Breast epithelium (tissue), 4 donors: ENCODE results near the gene TBR1. TPM values are rescaled to one million over a fixed set of nuclear protein-coding genes. Genes with fewer than 3 reads are reported as not detected.

Experiments used
- DNase-seq, 2 donors: peaks; one replicate each; pipeline ENCODE4 v3.0.0-alpha.2; 2019; ENCODE audit warnings: low spot score in 2 of 2
- H3K27ac ChIP-seq, 2 donors: fragments of 200-600 bp; sonication (generic) in 1 of 2; one replicate each; pipeline ENCODE4 v1.5.1; 2016 to 2019; ENCODE audit warnings: mild to moderate bottlenecking in 1 of 2
- H3K27me3 ChIP-seq, 2 donors: fragments of 200-600 bp; sonication (generic) in 1 of 2; one replicate each; pipeline versions ENCODE4 v1.5.1 to v1.6.0; 2017 to 2019; ENCODE audit warnings: control low read depth in 1 of 2, mild to moderate bottlenecking in 1 of 2
- H3K36me3 ChIP-seq: fragments of 200-600 bp; one replicate; pipeline ENCODE4 v1.5.1; 2019
- H3K4me1 ChIP-seq, 2 donors: fragments of 200-600 bp; sonication (generic); one replicate each; pipeline ENCODE4 v1.5.1; 2016 to 2019; ENCODE audit warnings: control low read depth in 1 of 2
- H3K4me3 ChIP-seq, 3 donors: fragments of 200-600 bp; sonication (generic); 1 replicate in 2 of 3; 2 replicates in 1 of 3; pipeline ENCODE4 v1.5.1; 2016 to 2019; ENCODE audit warnings: mild to moderate bottlenecking in 3 of 3, moderate library complexity in 2 of 3
- H3K9me3 ChIP-seq, 2 donors: fragments of 200-600 bp; sonication (generic) in 1 of 2; one replicate each; pipeline ENCODE4 v1.5.1; 2016 to 2019; ENCODE audit warnings: control low read depth in 1 of 2
- POLR2A ChIP-seq: fragments of 450-650 bp; IDR thresholded peaks from one replicate; pipeline ENCODE4 v1.6.1; 2016; ENCODE audit warnings: antibody characterized with exemption, mild to moderate bottlenecking, moderate library complexity
- POLR2AphosphoS5 ChIP-seq, 3 donors: sonication (generic); formaldehyde crosslinking; IDR thresholded peaks; one replicate each; pipeline ENCODE4 v1.6.1; 2017; ENCODE audit warnings: antibody characterized with exemption in 3 of 3
- intact Hi-C: fragments of 100-400 bp; cut with DNase I; formaldehyde crosslinking; loops from one replicate; pipeline ENCODE4 v1.15.1; 2023; ENCODE audit warnings: low total_unique reads
- total RNA-seq, 3 donors: library from RNA; depleted of rRNA; stranded (reverse); fragments of >200 nt; gene quantifications; one replicate each; pipeline ENCODE4 v1.1.0, GENCODE V29; 2016
- TF ChIP-seq, protein P1 (sequence below), 3 donors: fragments of 450-650 bp; IDR thresholded peaks; one replicate each; pipeline ENCODE4 v1.5.1; 2016 to 2017; ENCODE audit warnings: antibody characterized with exemption in 3 of 3, mild to moderate bottlenecking in 3 of 3, moderate library complexity in 3 of 3

Gene TBR1
- total RNA-seq, 3 donors from 2014 or later, result 0.33 to 0.64 TPM; not detected in 1

DNA sequence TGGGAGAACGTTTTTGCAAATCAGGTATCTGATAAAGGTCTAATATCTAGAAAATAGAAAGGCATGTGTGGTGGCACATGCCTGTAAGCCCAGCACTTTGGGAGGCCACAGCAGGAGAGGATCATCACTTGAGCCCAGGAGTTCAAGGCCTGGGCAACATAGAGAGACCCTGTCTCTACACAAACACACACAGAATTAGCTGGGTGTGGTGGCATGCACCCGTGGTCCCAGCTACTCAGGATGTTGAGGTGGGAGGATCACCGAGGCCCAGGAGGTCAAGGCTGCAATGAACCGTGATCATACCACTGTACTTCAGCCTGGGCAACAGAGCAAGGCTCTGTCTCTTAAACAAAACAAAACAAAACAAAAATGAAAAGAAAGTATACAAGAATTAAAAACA is 13.8 kb upstream of the TBR1 start:
- H3K27ac ChIP-seq, result no peak overlapping the region
- intact Hi-C loops, result no loop called here

GRCh38 chr2:161406316-161406715 is 9.8 kb upstream of the TBR1 start:
- no peaks in the 10 kb centered on the region for H3K9me3 ChIP-seq
- TF ChIP-seq, protein P1, sequence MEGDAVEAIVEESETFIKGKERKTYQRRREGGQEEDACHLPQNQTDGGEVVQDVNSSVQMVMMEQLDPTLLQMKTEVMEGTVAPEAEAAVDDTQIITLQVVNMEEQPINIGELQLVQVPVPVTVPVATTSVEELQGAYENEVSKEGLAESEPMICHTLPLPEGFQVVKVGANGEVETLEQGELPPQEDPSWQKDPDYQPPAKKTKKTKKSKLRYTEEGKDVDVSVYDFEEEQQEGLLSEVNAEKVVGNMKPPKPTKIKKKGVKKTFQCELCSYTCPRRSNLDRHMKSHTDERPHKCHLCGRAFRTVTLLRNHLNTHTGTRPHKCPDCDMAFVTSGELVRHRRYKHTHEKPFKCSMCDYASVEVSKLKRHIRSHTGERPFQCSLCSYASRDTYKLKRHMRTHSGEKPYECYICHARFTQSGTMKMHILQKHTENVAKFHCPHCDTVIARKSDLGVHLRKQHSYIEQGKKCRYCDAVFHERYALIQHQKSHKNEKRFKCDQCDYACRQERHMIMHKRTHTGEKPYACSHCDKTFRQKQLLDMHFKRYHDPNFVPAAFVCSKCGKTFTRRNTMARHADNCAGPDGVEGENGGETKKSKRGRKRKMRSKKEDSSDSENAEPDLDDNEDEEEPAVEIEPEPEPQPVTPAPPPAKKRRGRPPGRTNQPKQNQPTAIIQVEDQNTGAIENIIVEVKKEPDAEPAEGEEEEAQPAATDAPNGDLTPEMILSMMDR (IDR thresholded peaks at IDR 0.05), result no peak
- TF ChIP-seq POLR2A (no peak), POLR2AphosphoS5 (IDR thresholded peaks at IDR 0.05) (no peak)
- no peak overlapping the region for H3K4me3 ChIP-seq
- intact Hi-C loops, result no loop called here
- H3K27ac ChIP-seq, result no peak overlapping the region
- no peaks in the 10 kb centered on the region for H3K27me3 ChIP-seq
- no peak for DNase-seq
- no peaks in the 10 kb centered on the region for H3K36me3 ChIP-seq
- H3K4me1 ChIP-seq, result no peaks in the 10 kb centered on the region

More for the DNA sequence above, 13.8 kb upstream of the TBR1 start:
- Histone ChIP-seq H3K9me3 (no peaks in the 10 kb centered on the region), H3K4me1 (no peaks in the 10 kb centered on the region), H3K4me3 (no peak overlapping the region), H3K27me3 (no peaks in the 10 kb centered on the region), H3K36me3 (no peaks in the 10 kb centered on the region)
- no peak for TF ChIP-seq POLR2A
- no peak for TF ChIP-seq POLR2AphosphoS5 (IDR thresholded peaks at IDR 0.05)
- TF ChIP-seq, protein P1 (IDR thresholded peaks at IDR 0.05), result no peak
- DNase-seq, result no peak

- intact Hi-C loops, result no loop called here
- H3K36me3 ChIP-seq, result no peaks in the 10 kb centered on the region
- H3K4me3 ChIP-seq, result no peak overlapping the region
- no peak overlapping the region for H3K27ac ChIP-seq
- H3K4me1 ChIP-seq, result no peaks in the 10 kb centered on the region
- H3K27me3 ChIP-seq, result no peaks in the 10 kb centered on the region
- no peak for TF ChIP-seq POLR2AphosphoS5 (IDR thresholded peaks at IDR 0.05)
- no peak for TF ChIP-seq POLR2A
- TF ChIP-seq, protein P1 (IDR thresholded peaks at IDR 0.05), result no peak
- H3K9me3 ChIP-seq, result no peaks in the 10 kb centered on the region
- no peak for DNase-seq
Measured at GRCh38 chr2:161407597-161407996, 8.5 kb upstream of the TBR1 start.

DNA sequence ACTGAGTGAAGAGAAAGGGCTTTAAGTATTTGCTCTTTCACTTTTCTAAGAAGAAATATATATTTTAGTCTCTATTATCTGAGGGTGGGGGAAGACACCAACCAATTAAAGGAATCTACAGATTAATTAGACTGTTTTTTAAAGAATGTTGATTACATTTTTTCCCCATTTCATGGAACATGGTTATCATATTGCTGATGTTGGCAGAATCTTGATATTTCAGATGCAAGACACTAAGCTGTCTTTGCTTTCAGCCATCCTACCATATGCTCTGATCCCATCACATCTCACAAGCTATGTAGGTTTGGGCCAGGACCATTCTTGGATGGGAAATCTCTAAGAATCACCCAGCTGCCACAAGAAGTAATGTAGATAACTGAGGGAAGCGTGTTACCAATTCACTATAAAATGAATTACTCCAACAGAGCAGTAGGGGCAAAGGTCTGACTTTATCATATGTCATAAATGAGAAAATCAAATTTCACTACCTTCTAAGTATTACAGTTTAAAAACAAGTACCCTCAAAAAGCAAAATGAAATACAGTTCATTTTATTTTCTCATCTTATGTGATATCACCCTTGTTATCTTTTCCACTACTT is 6.7 kb upstream of the TBR1 start:
- Histone ChIP-seq H3K9me3 (no peaks in the 10 kb centered on the region), H3K27me3 (peaks cover 0 to 8% of the 10 kb centered on the region in 2 donors), H3K27ac (no peak overlapping the region), H3K4me3 (no peak overlapping the region), H3K36me3 (no peaks in the 10 kb centered on the region), H3K4me1 (peaks cover 0 to 3% of the 10 kb centered on the region in 2 donors)
- no peak for TF ChIP-seq POLR2A
- TF ChIP-seq, protein P1 (IDR thresholded peaks at IDR 0.05), result no peak
- intact Hi-C loops, result no loop called here
- DNase-seq, result no peak

DNA sequence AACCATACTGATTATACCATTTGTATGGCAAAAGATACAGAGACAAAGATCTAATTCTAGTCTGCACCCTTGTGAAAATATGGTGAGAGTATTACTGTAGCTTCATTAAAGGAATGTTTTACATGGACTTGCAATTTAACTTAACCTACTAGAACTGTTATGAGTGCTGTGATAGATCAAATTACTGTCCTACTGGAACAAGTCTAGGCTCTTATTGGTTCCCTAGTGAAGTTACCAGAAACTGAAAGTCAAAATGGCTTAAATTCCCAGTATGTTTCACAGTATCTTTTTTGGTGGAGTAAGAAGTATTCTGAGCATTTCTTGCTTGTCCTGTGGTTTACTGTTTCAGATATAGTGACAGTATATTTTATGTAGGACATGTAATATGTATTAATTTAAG is 3.8 kb upstream of the TBR1 start:
- Histone ChIP-seq H3K4me3 (no peak overlapping the region), H3K36me3 (no peaks in the 10 kb centered on the region), H3K4me1 (peaks cover 11 to 14% of the 10 kb centered on the region in 2 donors), H3K9me3 (no peaks in the 10 kb centered on the region), H3K27ac (no peak overlapping the region), H3K27me3 (peaks cover 0 to 35% of the 10 kb centered on the region in 2 donors)
- no peak for DNase-seq
- no peak for TF ChIP-seq POLR2A
- TF ChIP-seq, protein P1 (IDR thresholded peaks at IDR 0.05), result no peak
- intact Hi-C loops, result no loop called here
